Left ventricle myocardium superior (tissue), 1 donor: Measurements from ENCODE around the gene BANP. TPM values are rescaled to one million over a fixed set of nuclear protein-coding genes. Genes with fewer than 3 reads are reported as not detected.
"Not testable (repeated sequence)": the region's sequence is repeated elsewhere in the genome, so short reads cannot be mapped to it uniquely, and the experiment has no call there.

ENCODE experiments used
- ATAC-seq: fragments of 200-7000 bp; cut with Tn5 transposase; one replicate; pipeline ENCODE4 v1.9.1; 2020; ENCODE audit warnings: mild to moderate bottlenecking, moderate library complexity
- DNase-seq: peaks from one replicate; pipeline ENCODE4 v3.0.0-alpha.2; 2020
- intact Hi-C: fragments of 100-400 bp; cut with micrococcal nuclease; formaldehyde crosslinking; loops from one replicate; pipeline ENCODE4 v1.11.0; 2022
- total RNA-seq: library from RNA; stranded (reverse); fragmentation: NEBNext Ultra II Directional; extraction: Animal tissue kit (Norgen Biotek cat#: 25700); gene quantifications from one replicate; pipeline ENCODE4 v1.2.1, GENCODE V29; 2021
- donor health status: DM: no; HTN: yes; CAD: no; lungs with severe emphysema.

Gene BANP
- total RNA-seq, 1 donor from 2014 or later, result 15.5 TPM

DNA sequence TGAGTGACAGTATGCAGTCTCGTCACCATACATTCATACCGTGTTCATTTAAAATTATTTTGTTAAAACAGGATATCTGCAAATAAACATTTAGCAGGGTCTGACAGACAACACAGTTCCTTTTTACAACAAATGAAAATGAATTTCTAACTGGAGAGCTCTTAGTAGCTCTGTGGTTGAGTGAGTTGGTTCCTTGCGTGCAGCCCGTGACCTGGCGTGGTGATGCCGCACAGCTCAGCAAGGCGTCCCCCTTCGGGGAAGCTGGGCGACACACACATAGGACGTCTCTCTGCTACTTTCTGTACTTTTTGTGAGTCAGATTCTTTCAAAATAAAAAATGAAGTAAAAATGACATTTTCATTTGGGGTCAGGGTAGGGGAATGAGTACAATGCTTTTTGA, 86.1 kb downstream of the BANP start:
- DNase-seq, ATAC-seq, intact Hi-C loops: not testable (repeated sequence)

DNA sequence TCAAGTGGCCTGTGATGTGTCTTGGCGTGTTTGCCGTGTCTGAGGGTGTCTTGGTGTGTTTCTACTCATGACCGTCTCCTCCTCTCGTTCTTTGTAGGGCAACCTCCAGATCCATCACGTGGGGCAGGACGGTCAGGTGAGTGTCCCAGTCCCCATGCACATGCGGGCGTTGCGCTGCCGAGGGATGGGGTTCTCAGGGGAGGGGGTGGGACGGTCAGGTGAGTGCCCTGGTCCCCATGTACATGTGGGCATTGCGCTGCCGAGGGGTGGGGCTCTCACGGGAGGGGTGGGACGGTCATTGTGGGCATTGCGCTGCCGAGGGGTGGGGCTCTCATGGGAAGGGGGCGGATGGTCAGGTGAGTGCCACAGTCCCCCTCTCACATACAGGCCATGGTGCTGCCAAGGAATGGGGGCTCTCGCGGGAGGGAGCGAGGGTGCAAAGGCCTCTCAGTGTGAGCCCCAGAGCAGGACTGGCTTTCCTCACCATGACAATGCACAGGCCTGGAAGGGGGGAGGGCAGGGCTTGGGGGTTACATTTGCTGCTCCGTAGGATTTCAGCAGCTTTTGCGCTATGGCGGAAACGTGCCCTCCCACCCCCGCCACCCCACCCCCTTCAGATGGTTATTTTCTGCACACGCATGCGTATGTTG, 86.8 kb downstream of the BANP start:
- not testable (repeated sequence) for ATAC-seq

DNA sequence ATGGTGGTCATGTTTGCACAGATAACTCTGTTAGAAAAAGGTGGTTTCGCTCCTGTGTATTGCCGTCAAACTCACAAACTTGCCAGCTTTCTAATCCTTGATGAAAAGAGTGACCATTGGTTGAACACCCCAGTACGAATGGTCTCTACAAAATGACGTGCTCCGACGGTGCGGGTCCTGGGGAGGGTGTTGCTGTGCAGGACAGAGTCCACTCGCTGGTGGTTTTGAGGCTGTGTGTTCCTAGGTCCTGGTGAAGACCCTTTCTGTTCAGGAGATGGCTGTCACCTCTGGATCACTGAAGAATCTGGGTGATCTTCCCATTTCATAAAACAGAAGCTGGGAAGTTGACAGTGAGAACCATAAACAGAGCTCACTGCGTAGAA, 87.3 kb downstream of the BANP start:
- intact Hi-C loops, DNase-seq, ATAC-seq: not testable (repeated sequence)

More for the DNA sequence above, 86.8 kb downstream of the BANP start:
- intact Hi-C loops, DNase-seq: not testable (repeated sequence)

DNA sequence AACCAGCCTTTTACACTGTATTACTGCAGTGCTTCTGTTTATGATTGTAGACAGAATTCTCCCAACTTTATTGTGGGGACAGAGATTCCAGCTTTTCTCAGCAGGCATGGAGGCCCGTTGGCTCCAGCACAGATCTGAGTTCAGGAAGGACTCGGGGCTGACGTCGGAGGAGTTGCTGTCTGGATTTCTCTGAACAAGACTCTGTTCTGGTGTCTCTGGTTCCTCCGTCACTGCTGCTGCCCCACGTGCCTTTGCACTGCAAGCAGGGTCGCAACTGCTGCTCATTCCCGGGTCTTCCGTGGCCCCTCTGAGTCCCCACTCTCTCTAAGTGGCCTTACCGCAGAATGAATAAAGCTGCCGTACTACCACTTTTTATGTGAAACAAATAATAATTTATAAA, 88.4 kb downstream of the BANP start:
- intact Hi-C loops, result no loop called here

DNA sequence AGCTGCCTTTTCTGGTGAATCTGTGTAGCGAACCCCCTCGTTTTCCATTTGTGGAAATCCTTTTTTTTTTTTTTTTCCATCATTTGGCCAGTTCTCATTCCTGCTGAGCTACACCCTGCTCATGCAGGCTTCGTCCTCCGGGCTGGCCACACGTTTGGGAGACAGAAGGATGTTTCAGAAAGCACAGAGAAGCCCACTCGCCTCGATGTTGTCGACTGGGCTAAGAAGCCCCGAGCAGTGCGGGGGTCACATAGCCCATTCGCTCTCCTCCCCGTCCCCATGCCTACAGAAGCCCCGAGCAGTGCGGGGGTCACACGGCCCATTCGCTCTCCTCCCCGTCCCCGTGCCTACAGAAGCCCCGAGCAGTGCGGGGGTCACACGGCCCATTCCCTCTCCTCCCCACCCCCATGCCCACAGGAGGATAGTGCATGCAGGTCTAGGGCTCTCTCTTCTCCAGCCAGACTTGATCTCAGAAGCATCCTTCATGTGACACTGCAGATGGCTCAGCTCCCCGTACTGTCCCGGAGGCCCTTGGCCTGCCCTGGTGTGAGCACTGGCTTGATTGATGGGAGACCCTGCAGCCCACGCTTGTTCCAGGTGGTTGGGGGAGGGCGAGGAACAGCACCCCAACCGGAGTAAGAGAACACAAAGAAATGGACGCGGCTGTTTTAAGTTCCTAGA, 89.1 kb downstream of the BANP start:
- intact Hi-C loops, DNase-seq, ATAC-seq: not testable (repeated sequence)

More for the DNA sequence above, 88.4 kb downstream of the BANP start:
- DNase-seq (no peak), ATAC-seq (no peak)

DNA sequence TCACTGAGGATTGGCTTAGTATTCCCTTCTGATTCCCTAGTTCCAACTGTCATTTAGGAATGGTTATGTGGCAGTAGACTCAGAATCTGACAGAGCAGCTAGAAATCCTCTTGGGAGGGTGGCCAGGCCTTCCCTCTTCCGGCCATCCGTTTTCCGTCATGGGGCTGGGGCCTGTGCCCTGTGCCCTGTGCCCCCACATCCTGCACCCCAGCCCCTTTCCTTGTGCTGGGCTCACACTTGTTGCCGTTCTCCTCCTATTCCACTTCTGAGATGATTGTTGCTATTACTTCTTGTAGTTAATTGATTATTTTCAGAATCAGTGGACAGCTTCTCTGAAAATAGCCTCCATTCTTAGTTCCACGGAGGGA, 89.6 kb downstream of the BANP start:
- DNase-seq, intact Hi-C loops, ATAC-seq: not testable (repeated sequence)

DNA sequence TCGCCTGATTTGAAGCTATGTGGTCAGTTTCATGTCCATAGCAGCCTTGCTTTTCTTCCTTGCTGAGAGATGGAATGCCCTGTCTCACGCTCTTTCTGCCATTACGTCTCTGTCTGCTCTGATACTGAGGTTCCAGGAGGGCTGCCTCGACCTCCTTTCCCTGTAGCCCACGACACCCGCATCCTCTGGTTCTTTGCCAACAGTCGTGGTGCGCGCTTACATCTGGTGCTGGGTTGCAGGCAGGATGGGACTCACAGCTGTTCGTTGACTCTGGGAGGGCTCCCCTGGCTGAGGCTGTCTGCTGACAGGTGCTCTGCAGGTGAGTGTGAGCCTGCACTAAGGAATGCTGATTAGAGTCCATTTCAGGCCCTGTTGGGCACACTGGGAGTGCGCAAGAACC, 90.3 kb downstream of the BANP start:
- DNase-seq, intact Hi-C loops, ATAC-seq: not testable (repeated sequence)

DNA sequence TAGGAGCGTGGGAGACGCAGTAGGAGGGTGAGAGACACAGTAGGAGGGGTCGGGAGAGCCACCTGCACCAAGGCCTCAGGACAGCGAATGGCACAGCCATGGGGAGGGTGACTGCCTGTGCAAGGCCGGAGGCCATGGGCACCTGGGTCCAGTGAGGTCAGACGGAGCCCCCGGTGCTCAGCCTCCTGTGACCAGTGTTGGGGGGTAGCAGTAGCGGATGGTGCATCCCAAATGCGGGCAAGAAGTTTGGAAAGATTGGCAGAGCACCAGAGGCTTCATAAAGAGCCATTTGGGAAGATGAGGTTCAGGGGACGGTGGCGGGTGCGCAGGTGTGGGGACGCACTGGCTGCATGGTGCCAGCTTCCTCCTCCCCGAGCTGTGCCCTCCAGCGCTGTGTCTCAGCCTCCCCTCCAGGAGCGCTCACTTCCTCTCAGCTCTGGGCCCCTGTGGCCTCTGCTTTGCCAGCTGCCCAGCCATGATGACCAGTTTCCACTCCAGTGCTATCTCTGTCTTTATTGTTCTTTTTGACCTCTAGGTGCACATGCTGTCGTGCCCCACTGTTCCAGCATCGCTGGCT, 90.8 kb downstream of the BANP start:
- peak; percentile 33 for ATAC-seq
- intact Hi-C loops, DNase-seq: not testable (repeated sequence)

DNA sequence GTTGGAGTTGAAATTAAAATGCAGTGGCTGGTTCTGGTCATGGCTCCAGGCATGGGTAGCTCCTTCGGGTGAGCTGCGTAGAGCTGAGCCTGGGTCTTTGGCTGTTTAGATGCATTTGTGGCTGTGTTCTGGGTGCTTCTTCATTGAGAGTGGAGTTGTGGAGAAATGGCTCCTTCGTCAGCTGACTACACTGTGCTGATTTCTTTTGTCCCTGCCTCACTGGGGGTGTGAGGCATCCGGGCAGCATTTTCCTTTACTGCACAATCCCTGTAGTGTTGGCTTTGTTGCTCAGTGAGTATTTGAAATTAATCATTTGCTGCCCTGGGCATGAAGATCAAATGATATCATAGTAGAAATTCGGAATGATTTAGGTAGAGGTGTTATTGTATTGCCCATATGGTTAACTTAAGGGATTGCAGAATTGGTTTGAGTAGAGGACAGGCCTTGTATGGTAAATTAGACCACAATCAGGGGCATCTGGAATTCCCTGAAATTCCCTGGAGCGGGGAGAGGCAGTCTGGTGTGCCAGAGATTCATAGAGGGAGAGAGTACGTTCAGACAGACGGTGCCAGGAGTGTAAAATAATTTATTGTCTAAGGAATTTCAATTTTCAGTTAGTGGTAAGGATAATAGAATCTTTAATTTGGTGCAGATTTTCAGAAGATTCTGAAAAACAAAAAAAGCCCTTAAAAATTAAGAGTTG, 92.1 kb downstream of the BANP start:
- DNase-seq, intact Hi-C loops, ATAC-seq: not testable (repeated sequence)

DNA sequence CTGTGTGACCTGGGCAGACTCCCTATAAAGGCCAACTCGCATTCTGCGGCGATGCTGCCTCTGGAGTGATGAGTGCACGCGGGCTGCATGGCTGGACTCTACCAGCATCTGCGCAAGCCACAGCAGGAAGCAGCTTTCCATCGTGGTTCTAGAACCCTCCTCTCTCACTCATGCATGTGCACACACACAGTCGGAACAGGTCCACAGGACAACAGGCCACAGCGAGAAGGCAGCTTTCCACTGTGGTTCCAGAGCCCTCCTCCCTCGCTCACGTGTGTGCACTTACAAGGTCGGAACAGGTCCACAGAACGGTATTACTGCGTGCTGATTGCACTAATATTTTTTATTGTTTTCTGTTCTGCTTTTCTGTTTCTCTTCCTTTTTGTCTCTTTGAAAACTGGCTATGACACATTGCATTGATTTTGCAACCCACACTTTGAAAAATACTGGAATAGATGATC, 92.9 kb downstream of the BANP start:
- intact Hi-C loops, ATAC-seq, DNase-seq: not testable (repeated sequence)

DNA sequence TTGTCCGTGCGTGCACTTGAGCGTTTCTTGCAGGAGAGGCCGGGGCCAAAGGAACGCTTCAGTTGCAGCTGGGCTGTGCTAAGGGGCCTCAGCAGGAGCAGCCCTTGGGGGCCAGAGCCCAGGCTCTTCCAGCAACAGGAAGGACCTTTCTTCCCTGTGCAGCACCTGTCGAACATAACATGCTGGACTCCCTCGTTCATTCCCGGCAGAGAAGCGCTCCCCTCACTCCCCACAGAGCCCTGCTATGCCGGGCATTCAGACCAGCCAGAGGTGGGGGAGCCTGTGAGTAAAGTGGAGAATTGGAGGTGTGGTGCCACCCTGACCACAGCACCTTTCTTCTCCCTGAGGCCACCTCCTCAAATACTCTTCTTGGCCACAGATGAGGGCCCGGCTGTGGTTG, 94.1 kb downstream of the BANP start:
- DNase-seq, ATAC-seq, intact Hi-C loops: not testable (repeated sequence)

DNA sequence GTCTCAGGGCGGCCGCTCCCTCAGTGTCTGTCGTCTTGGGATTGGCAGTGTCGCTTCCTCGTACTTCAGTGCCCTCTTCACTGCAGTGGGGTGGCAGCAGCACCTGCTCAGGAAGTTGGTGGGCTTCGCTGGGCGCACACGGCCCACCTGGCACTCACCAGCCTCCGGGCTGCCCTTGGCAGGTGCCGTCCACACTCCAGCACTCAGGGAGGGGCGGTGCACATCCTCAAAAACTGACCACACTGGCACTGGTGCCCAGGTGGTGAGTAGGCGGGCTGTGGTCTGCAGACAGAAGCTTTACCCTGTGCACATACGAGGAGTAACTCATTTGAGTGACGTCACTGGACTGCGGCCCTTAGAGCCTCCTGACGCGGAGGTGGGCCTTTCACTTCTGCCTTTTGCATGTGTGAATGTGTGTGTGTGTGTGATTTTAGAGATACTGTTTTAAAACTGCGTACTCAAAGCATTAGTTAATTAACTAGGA, 94.6 kb downstream of the BANP start:
- intact Hi-C loops, result no loop called here
- no peak for DNase-seq
- ATAC-seq, result no peak

DNA sequence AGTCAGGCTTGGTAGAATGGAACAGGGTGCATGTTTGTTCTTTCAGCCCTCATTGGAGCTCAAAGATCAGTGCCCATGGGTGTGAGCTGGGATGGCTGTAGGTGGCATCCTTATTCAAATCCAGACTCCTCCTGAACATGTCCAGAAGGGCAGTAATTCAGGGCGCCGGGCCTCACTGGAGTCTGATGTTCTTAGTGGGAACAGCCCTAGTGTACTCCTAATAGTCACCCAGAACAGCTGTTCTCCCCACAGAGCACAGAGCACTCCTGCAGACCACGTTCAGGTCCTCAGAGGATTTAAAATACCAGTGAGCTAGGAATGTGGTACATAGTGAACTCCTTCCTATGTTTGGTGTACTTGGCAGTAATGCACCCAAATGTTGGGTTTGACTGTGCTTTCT, 96.2 kb downstream of the BANP start:
- DNase-seq (no peak), ATAC-seq (no peak)
- intact Hi-C loops, result no loop called here

DNA sequence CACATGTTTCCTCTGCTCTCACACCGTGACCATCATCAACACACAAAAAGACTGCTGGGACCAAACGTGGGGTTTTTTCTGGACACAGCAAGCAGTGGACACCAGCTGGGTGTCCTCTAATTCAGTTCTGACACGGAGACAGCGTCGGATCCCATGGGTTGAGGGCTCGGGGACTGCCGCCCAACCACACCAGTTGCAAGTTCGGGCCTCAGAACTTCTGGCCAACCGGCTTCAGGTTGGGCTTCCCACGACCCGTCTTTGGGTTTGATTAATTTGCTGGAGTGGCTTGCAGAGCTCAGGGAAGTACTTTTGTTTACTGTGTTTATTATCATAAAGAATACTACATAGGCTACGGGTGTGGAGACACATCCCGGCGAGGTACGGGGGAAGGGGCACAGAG, 97.8 kb downstream of the BANP start:
- ATAC-seq (no peak), DNase-seq (no peak)
- intact Hi-C loops, result no loop called here

DNA sequence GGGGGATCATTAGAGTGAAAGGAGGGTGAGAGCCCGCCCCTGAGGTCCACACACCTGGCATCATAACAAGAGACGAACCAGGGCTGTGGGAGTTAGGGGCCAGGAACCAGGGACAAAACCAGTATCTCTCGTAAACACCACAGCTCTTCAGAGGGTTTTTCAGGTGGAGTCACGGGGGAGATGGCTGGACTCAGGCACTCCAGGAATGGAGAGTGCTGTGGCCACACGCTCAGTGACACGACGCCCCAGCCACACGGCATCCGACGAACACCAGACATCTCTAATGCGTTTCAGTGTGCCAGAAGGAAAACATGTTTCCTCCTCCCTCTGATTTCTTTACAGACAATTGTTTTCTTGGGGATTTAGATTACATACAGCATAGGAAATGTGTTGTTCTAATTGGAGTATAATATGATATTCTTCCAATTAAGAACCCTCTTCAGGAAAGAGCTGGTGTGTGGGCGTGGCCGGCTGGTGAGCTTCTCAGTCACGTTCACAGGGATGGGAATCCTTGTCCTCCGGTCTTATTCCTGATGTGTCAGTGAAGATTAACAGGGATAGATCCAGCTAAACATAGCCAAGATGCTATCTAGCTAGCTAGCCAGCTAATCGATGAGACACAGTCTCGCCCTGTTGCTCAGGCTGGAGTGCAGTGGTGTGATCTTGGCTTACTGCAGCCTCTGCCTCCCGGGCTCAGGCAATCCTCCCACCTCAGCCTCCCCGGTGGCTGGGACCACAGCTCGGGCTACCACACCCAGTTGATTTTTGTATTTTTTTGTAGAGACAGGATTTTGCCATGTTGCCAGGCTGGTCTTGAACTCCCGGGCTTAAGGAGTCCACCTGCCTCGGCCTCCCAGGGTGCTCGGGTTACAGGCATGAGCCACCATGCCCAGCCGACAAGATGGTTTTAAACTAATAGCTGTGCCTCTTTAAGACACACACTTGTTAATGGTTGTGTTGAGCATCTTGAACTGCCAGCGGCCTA, 98.6 kb downstream of the BANP start:
- ATAC-seq, result no peak

DNA sequence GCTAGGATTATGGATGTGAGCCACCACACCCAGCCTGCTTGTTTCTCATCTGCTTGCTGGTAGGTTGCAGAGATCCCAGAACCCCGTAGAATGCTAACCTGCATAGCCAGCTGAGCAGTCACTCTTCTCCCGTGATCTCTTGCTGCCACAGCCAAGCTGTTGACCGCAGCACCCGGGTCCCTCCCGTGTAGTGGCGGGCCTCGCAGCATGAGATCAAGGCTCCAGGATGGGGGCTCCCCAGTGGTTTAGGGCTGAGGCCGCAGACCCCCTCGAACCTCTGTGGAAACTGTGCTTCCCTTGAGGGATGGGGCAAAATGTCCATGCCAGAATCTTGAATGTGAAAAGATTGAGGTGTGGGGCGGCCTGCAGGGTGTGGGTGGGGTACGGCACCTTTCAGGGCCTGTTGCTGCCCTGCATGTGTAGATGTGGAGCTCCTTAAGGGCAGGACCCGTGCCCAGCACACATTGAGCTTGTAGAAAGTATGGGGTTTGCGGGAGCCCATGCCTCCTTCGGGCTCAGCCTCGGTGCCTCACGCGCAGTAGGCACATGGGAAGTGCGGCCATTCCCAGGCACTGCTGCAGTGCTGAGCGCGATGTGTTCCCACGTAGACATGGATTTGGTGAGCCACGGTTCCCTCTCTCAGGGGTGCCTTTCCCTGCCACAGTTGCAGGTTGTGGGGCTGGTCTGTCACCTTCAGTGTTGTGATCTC, 99.9 kb downstream of the BANP start:
- intact Hi-C loops, result no loop called here
- ATAC-seq, result no peak
- peak; percentile 24 for DNase-seq

More for the DNA sequence above, 98.6 kb downstream of the BANP start:
- intact Hi-C loops, result no loop called here
- no peak for DNase-seq

DNA sequence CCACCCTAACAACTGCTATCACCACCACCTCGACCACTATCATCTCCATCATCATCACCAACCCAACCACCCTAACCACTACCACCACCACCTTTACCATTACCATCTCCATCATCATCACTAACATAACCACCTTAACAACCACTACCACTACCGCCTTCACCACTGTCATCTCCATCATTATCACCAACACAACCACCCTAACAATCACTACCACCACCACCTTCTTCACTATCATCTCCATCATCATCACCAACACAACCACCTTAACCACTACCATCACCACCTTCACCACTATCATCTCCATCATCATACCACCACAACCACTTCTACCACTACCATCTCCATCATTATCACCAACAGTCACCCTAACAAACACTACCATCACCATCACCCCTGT, 101.4 kb downstream of the BANP start:
- no peak for ATAC-seq
- no peak for DNase-seq
- intact Hi-C loops, result no loop called here

DNA sequence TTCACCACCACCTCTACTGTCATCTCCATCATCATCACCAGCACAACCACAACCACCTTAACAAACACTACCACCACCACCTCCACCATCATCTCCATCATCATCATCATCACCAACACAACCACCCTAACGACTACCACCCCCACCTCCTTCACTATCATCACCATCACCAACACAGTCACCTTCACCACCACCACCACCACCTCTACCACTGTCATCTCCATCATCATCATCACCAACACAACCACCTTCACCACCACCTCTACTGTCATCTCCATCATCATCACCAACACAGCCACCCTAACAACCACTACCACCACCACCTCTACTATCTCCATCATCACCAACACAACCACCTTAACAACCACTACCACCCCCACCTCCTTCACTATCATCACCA, 102.2 kb downstream of the BANP start:
- ATAC-seq, DNase-seq, intact Hi-C loops: not testable (repeated sequence)
